Heart left ventricle (tissue), 16 donors: ENCODE data around the gene PIP4K2A. TPM values are rescaled to one million over a fixed set of nuclear protein-coding genes. Genes with fewer than 3 reads are reported as not detected.

Experiments used
- ATAC-seq, 4 donors: fragments of 200-7000 bp; cut with Tn5 transposase; one replicate each; pipeline ENCODE4 v1.9.1; 2020 to 2022; ENCODE audit warnings: moderate library complexity in 4 of 4, mild to moderate bottlenecking in 3 of 4, moderate number of reproducible peaks in 1 of 4
- DNase-seq, 5 donors: peaks; one replicate each; pipeline ENCODE4 v3.0.0-alpha.2; 2020
- H3K27ac ChIP-seq, 12 donors: fragments of 200-600 bp; sonication (generic) in 4 of 12; one replicate each; pipeline versions ENCODE4 v1.5.0 to v1.8.0; 2016 to 2022; ENCODE audit warnings: mild to moderate bottlenecking in 2 of 12
- H3K27me3 ChIP-seq, 9 donors: fragments of 200-600 bp; sonication (generic) in 2 of 9; one replicate each; pipeline versions ENCODE4 v1.5.1 to v1.8.0; 2016 to 2022; ENCODE audit warnings: mild to moderate bottlenecking in 3 of 9
- H3K36me3 ChIP-seq, 9 donors: fragments of 200-600 bp; sonication (generic) in 2 of 9; one replicate each; pipeline versions ENCODE4 v1.5.0 to v1.8.0; 2018 to 2022; ENCODE audit warnings: mild to moderate bottlenecking in 2 of 9
- H3K4me1 ChIP-seq, 12 donors: fragments of 200-600 bp; sonication (generic) in 4 of 12; one replicate each; pipeline versions ENCODE4 v1.5.0 to v1.8.0; 2016 to 2022; ENCODE audit warnings: mild to moderate bottlenecking in 3 of 12
- H3K4me3 ChIP-seq, 12 donors: fragments of 200-600 bp; sonication (generic) in 4 of 12; one replicate each; pipeline versions ENCODE4 v1.5.0 to v1.8.0; 2017 to 2022; ENCODE audit warnings: mild to moderate bottlenecking in 9 of 12, moderate library complexity in 4 of 12
- H3K9me3 ChIP-seq, 12 donors: fragments of 200-600 bp; sonication (generic) in 4 of 12; one replicate each; pipeline versions ENCODE4 v1.5.0 to v1.8.0; 2016 to 2022; ENCODE audit warnings: mild to moderate bottlenecking in 1 of 12
- CTCF ChIP-seq, 12 donors: fragments of 200-600 bp; sonication (generic) in 4 of 12; IDR thresholded peaks; one replicate each; pipeline versions ENCODE4 v1.5.0 to v1.8.0; 2018 to 2022; ENCODE audit warnings: antibody characterized with exemption in 12 of 12, mild to moderate bottlenecking in 5 of 12
- POLR2A ChIP-seq, 2 donors: fragments of 450-650 bp; IDR thresholded peaks; one replicate each; pipeline ENCODE4 v1.6.1; 2017; ENCODE audit warnings: antibody characterized with exemption in 2 of 2, mild to moderate bottlenecking in 2 of 2, moderate library complexity in 2 of 2
- WGBS, 4 donors: extraction: QIAGEN DNeasy Blood & Tissue Kit in 2 of 4; methylation state at CpG; one replicate each; pipeline versions ENCODE4 v1.1.5 to v1.1.7; 2013 to 2018; 5-methylcytosine and 5-hydroxymethylcytosine counted together
- intact Hi-C, 10 donors: fragments of 100-400 bp; cut with DNase I; formaldehyde crosslinking; loops; one replicate each; pipeline versions ENCODE4 v1.11.1 to v1.14.2; 2022
- polyA plus RNA-seq, 2 donors: library from polyadenylated mRNA; stranded (reverse); fragments of 200-250 nt; gene quantifications; one replicate each; pipeline ENCODE4 v1.2.3, GENCODE V29; 2013
- total RNA-seq, 9 donors: library from RNA; depleted of rRNA in 2 of 9; stranded (reverse); fragments of >200 nt in 2 of 9; fragmentation: NEBNext Ultra II Directional in 3 of 9; extraction: Animal tissue kit (Norgen Biotek cat#: 25700) in 3 of 9; gene quantifications; one replicate each; pipeline versions ENCODE4 v1.1.0 to v1.2.4, GENCODE V29; 2016 to 2023
- donor health status: ischemic (EF 13 %, LVEDD 7.1; RV severe dilation, severe dysfunction).
- donor health status: healthy with polysubstance abuse.
- donor health status: DM: no; HTN: yes; CAD: no.
- donor health status: DM: no; HTN: no; CAD: no.
- donor health status: ischemic (EF 25% LVEDD 6.9; RV normal size, moderate dysfunction).
- donor health status: ischemic (EF 25% LVEDD 5.7; RV mildly dilated, moderate dysfunction).
- donor health status: healthy.
- donor health status: DM: yes; HTN: yes; CAD: no.
- donor health status: ischemic (EF 35%, LVEDD 5.7; RV mildly dilated, moderate dysfunction).
- donor health status: nonischemic (EF 11% LVEDD 7.7; RV severe dilation, severe dysfunction).
- donor health status: DM: yes; HTN: yes; CAD: no.
- donor health status: PGD.
- donor health status: ischemic (EF 29% LVEDD 5.4; RV normal size, mild dysfunction).
- donor health status: nonischemic (EF 23%, LVEDD 6.1; RV moderate dilation, normal function).

PIP4K2A gene
- total and polyA plus RNA-seq, 11 donors: 4.0 to 35.6 (median 12.5) TPM

- no peaks in the 10 kb centered on the region for H3K36me3 ChIP-seq
- peaks cover 0 to 7% (median 0%) of the 10 kb centered on the region in 12 donors for H3K4me1 ChIP-seq
- no peak overlapping the region for H3K4me3 ChIP-seq
- 51 to 71% (median 67%) methylated on average over 1 of the region's 1 CpG for WGBS, 4 donors
- ATAC-seq: no peak
- intact Hi-C loops: no loop called here
- DNase-seq: no peak
- no peaks in the 10 kb centered on the region for H3K9me3 ChIP-seq
- no peak for TF ChIP-seq POLR2A (IDR thresholded peaks at IDR 0.05)
- no peak for TF ChIP-seq CTCF (IDR thresholded peaks at IDR 0.05)
- H3K27me3 ChIP-seq: peaks cover 0 to 7% (median 0%) of the 10 kb centered on the region in 9 donors
- no peak overlapping the region for H3K27ac ChIP-seq
These were observed 227.9 kb downstream of the PIP4K2A start for GRCh38 chr10:22486431-22486830.

Other genes with a start within 250 kb of the PIP4K2A start
- not detected for gene ARMC3, start 213.5 kb upstream of the PIP4K2A start, total RNA-seq
- gene ARMC3, start 213.5 kb upstream of the PIP4K2A start, polyA plus RNA-seq: not detected